Sigmoid colon (tissue), 4 donors: ENCODE data around the gene HACD1.

Experiments
- EP300 ChIP-seq, 4 donors: sonication (generic); formaldehyde crosslinking; IDR thresholded peaks; one replicate each; pipeline ENCODE4 v1.6.1; 2017; ENCODE audit warnings: antibody characterized with exemption in 4 of 4
- POLR2A ChIP-seq, 2 donors: fragments of 450-650 bp; IDR thresholded peaks; one replicate each; pipeline ENCODE4 v1.6.1; 2016; ENCODE audit warnings: antibody characterized with exemption in 2 of 2, mild to moderate bottlenecking in 2 of 2, moderate library complexity in 2 of 2
- POLR2AphosphoS5 ChIP-seq, 4 donors: sonication (generic); formaldehyde crosslinking; IDR thresholded peaks; one replicate each; pipeline ENCODE4 v1.6.1; 2017; ENCODE audit warnings: antibody characterized with exemption in 4 of 4
- TF ChIP-seq, protein P1 (sequence below), 4 experiments: fragments of 450-650 bp in 3 of 4; fragments of 200-600 bp in 1 of 4; IDR thresholded peaks; one replicate each; pipeline ENCODE4 v1.5.1; 2016 to 2019; ENCODE audit warnings: antibody characterized with exemption in 4 of 4, mild to moderate bottlenecking in 3 of 4, moderate library complexity in 2 of 4

DNA sequence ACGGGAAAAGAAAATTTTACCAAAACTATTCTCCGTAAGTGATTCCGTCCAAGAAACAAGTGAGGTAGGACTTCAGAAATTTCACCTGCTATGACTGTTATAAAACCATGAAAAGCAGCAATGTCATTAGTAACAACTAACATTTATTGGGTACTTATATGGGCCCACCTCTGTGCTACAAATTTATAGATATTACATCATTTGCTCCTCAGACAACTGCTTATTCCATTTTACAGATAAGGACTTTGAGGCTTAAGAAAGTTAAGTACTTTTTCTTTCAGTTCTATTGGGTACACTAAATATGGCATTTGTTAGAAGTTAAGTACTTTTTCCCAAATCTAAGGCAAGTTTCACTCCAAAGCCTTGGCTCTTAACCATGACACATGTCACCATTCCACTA is 36.3 kb downstream of the HACD1 start:
- TF ChIP-seq POLR2AphosphoS5 (IDR thresholded peaks at IDR 0.05) (no peak), POLR2A (IDR thresholded peaks at IDR 0.05) (no peak), EP300 (IDR thresholded peaks at IDR 0.05) (no peak)
- TF ChIP-seq, protein P1, sequence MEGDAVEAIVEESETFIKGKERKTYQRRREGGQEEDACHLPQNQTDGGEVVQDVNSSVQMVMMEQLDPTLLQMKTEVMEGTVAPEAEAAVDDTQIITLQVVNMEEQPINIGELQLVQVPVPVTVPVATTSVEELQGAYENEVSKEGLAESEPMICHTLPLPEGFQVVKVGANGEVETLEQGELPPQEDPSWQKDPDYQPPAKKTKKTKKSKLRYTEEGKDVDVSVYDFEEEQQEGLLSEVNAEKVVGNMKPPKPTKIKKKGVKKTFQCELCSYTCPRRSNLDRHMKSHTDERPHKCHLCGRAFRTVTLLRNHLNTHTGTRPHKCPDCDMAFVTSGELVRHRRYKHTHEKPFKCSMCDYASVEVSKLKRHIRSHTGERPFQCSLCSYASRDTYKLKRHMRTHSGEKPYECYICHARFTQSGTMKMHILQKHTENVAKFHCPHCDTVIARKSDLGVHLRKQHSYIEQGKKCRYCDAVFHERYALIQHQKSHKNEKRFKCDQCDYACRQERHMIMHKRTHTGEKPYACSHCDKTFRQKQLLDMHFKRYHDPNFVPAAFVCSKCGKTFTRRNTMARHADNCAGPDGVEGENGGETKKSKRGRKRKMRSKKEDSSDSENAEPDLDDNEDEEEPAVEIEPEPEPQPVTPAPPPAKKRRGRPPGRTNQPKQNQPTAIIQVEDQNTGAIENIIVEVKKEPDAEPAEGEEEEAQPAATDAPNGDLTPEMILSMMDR (IDR thresholded peaks at IDR 0.05), result no peak
